Islet of Langerhans (tissue), 1 donor: ENCODE measurements around the gene IPO5.

Experiments
- FAIRE-seq: peaks from one replicate; lab custom pipeline; 2011; peaks lifted over from hg19 to GRCh38; lab: Jason Lieb, UNC

The IPO5 gene

GRCh38 chr13:98059276-98059675, 105.8 kb downstream of the IPO5 start:
- no peak for FAIRE-seq

GRCh38 chr13:98060282-98060681, 106.8 kb downstream of the IPO5 start:
- no peak for FAIRE-seq

- FAIRE-seq = no peak
Observed at GRCh38 chr13:98065468-98065867, 112.0 kb downstream of the IPO5 start.

GRCh38 chr13:98066636-98067035, 113.2 kb downstream of the IPO5 start:
- FAIRE-seq = no peak

- FAIRE-seq = no peak
Observed at GRCh38 chr13:98068521-98068920, 115.0 kb downstream of the IPO5 start.

- FAIRE-seq = no peak
Observed at GRCh38 chr13:98069985-98070384, 116.5 kb downstream of the IPO5 start.

GRCh38 chr13:98071316-98071715, 117.8 kb downstream of the IPO5 start:
- no peak for FAIRE-seq

GRCh38 chr13:98072476-98072875, 119.0 kb downstream of the IPO5 start:
- no peak for FAIRE-seq
